Stomach (tissue), 4 donors: ENCODE results near the gene DCTN4.

Source experiments
- EP300 ChIP-seq: sonication (generic); formaldehyde crosslinking; IDR thresholded peaks from one replicate; pipeline ENCODE4 v1.6.1; 2017; ENCODE audit warnings: antibody characterized with exemption
- POLR2A ChIP-seq, 4 donors: fragments of 450-650 bp; IDR thresholded peaks; one replicate each; pipeline ENCODE4 v1.6.1; 2016; ENCODE audit warnings: antibody characterized with exemption in 4 of 4, control low read depth in 2 of 4, mild to moderate bottlenecking in 1 of 4, moderate library complexity in 1 of 4
- POLR2AphosphoS5 ChIP-seq, 3 donors: sonication (generic); formaldehyde crosslinking; IDR thresholded peaks; one replicate each; pipeline ENCODE4 v1.6.1; 2016; ENCODE audit warnings: antibody characterized with exemption in 3 of 3
- TF ChIP-seq, protein P1 (sequence below), 7 experiments: fragments of 450-650 bp in 4 of 7; fragments of 200-600 bp in 3 of 7; sonication (generic) in 3 of 7; IDR thresholded peaks; one replicate each; pipeline ENCODE4 v1.5.1; 2016 to 2019; ENCODE audit warnings: antibody characterized with exemption in 7 of 7, control low read depth in 2 of 7, mild to moderate bottlenecking in 1 of 7

- TF ChIP-seq, protein P1, sequence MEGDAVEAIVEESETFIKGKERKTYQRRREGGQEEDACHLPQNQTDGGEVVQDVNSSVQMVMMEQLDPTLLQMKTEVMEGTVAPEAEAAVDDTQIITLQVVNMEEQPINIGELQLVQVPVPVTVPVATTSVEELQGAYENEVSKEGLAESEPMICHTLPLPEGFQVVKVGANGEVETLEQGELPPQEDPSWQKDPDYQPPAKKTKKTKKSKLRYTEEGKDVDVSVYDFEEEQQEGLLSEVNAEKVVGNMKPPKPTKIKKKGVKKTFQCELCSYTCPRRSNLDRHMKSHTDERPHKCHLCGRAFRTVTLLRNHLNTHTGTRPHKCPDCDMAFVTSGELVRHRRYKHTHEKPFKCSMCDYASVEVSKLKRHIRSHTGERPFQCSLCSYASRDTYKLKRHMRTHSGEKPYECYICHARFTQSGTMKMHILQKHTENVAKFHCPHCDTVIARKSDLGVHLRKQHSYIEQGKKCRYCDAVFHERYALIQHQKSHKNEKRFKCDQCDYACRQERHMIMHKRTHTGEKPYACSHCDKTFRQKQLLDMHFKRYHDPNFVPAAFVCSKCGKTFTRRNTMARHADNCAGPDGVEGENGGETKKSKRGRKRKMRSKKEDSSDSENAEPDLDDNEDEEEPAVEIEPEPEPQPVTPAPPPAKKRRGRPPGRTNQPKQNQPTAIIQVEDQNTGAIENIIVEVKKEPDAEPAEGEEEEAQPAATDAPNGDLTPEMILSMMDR (IDR thresholded peaks at IDR 0.05), result no peak
- peak in 1 of 3 donors; percentile 9 for TF ChIP-seq POLR2AphosphoS5 (IDR thresholded peaks at IDR 0.05)
- no peak for TF ChIP-seq POLR2A (IDR thresholded peaks at IDR 0.05)
- TF ChIP-seq EP300, result no peak
Measured at GRCh38 chr5:150774145-150774544, 15.3 kb upstream of the DCTN4 start.
